SK-N-SH (cell line): ENCODE data around the gene PHKG1. TPM values are rescaled to one million over a fixed set of nuclear protein-coding genes. Genes with fewer than 3 reads are reported as not detected.

ENCODE experiments used
- CTCF ChIA-PET: fragments of 300-600, 350-600 bp; formaldehyde crosslinking; extraction: SDS; loops from one replicate; lab custom pipeline; 2021; lab: Yijun Ruan, JAX
- POLR2A ChIA-PET: fragments of 350-600 bp; sonication (Branson Sonifier 250); formaldehyde crosslinking; extraction: SDS; loops from one replicate; lab custom pipeline; 2020; ENCODE audit warnings: antibody characterized with exemption, inconsistent platforms; lab: Yijun Ruan, JAX
- DNase-seq: peaks from one replicate; pipeline ENCODE4 v3.0.0; 2012
- H2AFZ ChIP-seq: fragments of 200-600 bp; sonication (generic); 2 replicates; pipeline ENCODE4 v1.8.1; 2016; ENCODE audit warnings: antibody characterized with exemption, mild to moderate bottlenecking, low read depth
- H3F3A ChIP-seq: fragments of 200-600 bp; sonication (generic); replicated peaks from 2 replicates; pipeline ENCODE3; 2016; ENCODE audit warnings: antibody characterized with exemption, mild to moderate bottlenecking; ENCODE audit not compliant: insufficient read depth
- H3K27ac ChIP-seq, 2 experiments: fragments of 200-500 bp in 1 of 2; fragments of 200-600 bp in 1 of 2; sonication (Bioruptor generic) in 1 of 2; sonication (generic), shearing (Covaris generic) in 1 of 2; 2 replicates each; pipeline versions ENCODE4 v1.5.1 to v1.6.1; 2014 to 2016; ENCODE audit warnings: low read depth in 2 of 2, inconsistent platforms in 1 of 2, low read length in 1 of 2, mild to moderate bottlenecking in 1 of 2, mixed read lengths in 1 of 2
- H3K27me3 ChIP-seq: fragments of 200-600 bp; sonication (generic), shearing (Covaris generic); 2 replicates; pipeline ENCODE4 v1.6.1; 2016; ENCODE audit warnings: mixed run types; ENCODE audit not compliant: insufficient read depth
- H3K36me3 ChIP-seq, 2 experiments: fragments of 200-500 bp in 1 of 2; fragments of 200-600 bp in 1 of 2; sonication (Bioruptor generic) in 1 of 2; sonication (generic) in 1 of 2; replicated peaks in 1 of 2; 2 replicates each; pipeline versions ENCODE3 to v1.5.1; 2014 to 2016; ENCODE audit warnings: low read length in 1 of 2, mild to moderate bottlenecking in 1 of 2; ENCODE audit not compliant: insufficient read depth in 2 of 2, control insufficient read depth in 1 of 2
- H3K4me1 ChIP-seq, 2 experiments: fragments of 200-500 bp in 1 of 2; fragments of 200-600 bp in 1 of 2; sonication (Bioruptor generic) in 1 of 2; sonication (generic), shearing (Covaris generic) in 1 of 2; 2 replicates each; pipeline versions ENCODE4 v1.5.1 to v1.6.1; 2014 to 2016; ENCODE audit warnings: low read depth in 1 of 2, low read length in 1 of 2, mixed run types in 1 of 2; ENCODE audit not compliant: insufficient read depth in 2 of 2, control insufficient read depth in 1 of 2
- H3K4me2 ChIP-seq: fragments of 200-600 bp; sonication (generic), shearing (Covaris generic); 2 replicates; pipeline ENCODE4 v1.6.1; 2017; ENCODE audit warnings: mixed run types
- H3K4me3 ChIP-seq, 2 experiments: fragments of 200-500 bp in 1 of 2; fragments of 200-600 bp in 1 of 2; sonication (Bioruptor generic) in 1 of 2; sonication (generic), shearing (Covaris generic) in 1 of 2; 2 replicates each; pipeline versions ENCODE4 v1.5.1 to v1.8.1; 2014 to 2016; ENCODE audit warnings: low read depth in 2 of 2, inconsistent platforms in 1 of 2, low read length in 1 of 2, mild to moderate bottlenecking in 1 of 2, mixed read lengths in 1 of 2, moderate library complexity in 1 of 2
- H3K79me2 ChIP-seq: fragments of 200-600 bp; sonication (generic); 2 replicates; pipeline ENCODE4 v1.8.1; 2017; ENCODE audit warnings: mild to moderate bottlenecking; ENCODE audit not compliant: insufficient read depth
- H3K9ac ChIP-seq: fragments of 200-600 bp; sonication (generic); 2 replicates; pipeline ENCODE4 v1.6.1; 2017; ENCODE audit warnings: mixed run types
- H3K9me2 ChIP-seq: fragments of 200-600 bp; sonication (generic); 2 replicates; pipeline ENCODE4 v1.6.1; 2017; ENCODE audit warnings: mixed run types
- H3K9me3 ChIP-seq: fragments of 200-600 bp; sonication (generic); 2 replicates; pipeline ENCODE4 v1.6.1; 2017; ENCODE audit warnings: mixed run types, mild to moderate bottlenecking, moderate library complexity
- H4K20me1 ChIP-seq: fragments of 200-600 bp; sonication (generic); 2 replicates; pipeline ENCODE4 v1.6.1; 2017; ENCODE audit warnings: mild to moderate bottlenecking, mixed run types; ENCODE audit not compliant: insufficient read depth
- CHD2 ChIP-seq: fragments of 150-350 bp; IDR thresholded peaks from 2 replicates; pipeline ENCODE4 v1.6.1; 2018; ENCODE audit warnings: low read length; ENCODE audit not compliant: partially characterized antibody
- EZH2phosphoT487 ChIP-seq: fragments of 200-600 bp; sonication (generic); IDR thresholded peaks from 2 replicates; pipeline ENCODE4 v1.6.1; 2017; ENCODE audit warnings: low read depth, mixed run types, mild to moderate bottlenecking, antibody characterized with exemption, moderate library complexity, borderline replicate concordance
- FOXJ3 ChIP-seq: sonication (generic); formaldehyde crosslinking; IDR thresholded peaks from 2 replicates; pipeline ENCODE4 v1.5.1; 2020; ENCODE audit warnings: mild to moderate bottlenecking, missing genetic modification reagents
- FOXM1 ChIP-seq: IDR thresholded peaks from 2 replicates; pipeline ENCODE4 v1.4.0; 2012; ENCODE audit warnings: low read depth, mild to moderate bottlenecking
- GABPA ChIP-seq: IDR thresholded peaks from 2 replicates; pipeline ENCODE4 v1.4.0; 2012; ENCODE audit warnings: low read depth, mild to moderate bottlenecking
- GATA2 ChIP-seq: sonication (generic); formaldehyde crosslinking; IDR thresholded peaks from 2 replicates; pipeline ENCODE4 v1.5.0; 2020; ENCODE audit warnings: mild to moderate bottlenecking, missing genetic modification reagents
- MXI1 ChIP-seq: IDR thresholded peaks from 2 replicates; pipeline ENCODE4 v1.6.1; 2012; ENCODE audit warnings: mild to moderate bottlenecking, low read depth, low read length, improper control_type of control experiment
- USF1 ChIP-seq: IDR thresholded peaks from 2 replicates; pipeline ENCODE4 v1.4.0; 2012; ENCODE audit warnings: low read depth, borderline replicate concordance
- YY1 ChIP-seq: IDR thresholded peaks from 2 replicates; pipeline ENCODE4 v1.4.0; 2012; ENCODE audit warnings: low read depth, mild to moderate bottlenecking
- WGBS: methylation state at CpG from one replicate; pipeline ENCODE4 v1.1.6; 2017; ENCODE audit warnings: low lambda C conversion rate; 5-methylcytosine and 5-hydroxymethylcytosine counted together
- polyA plus RNA-seq, 3 experiments: library from polyadenylated mRNA; depleted of rRNA; stranded (reverse); fragments of >200 nt; gene quantifications; 2 replicates each; pipeline ENCODE4 v1.2.3, GENCODE V29; 2012
- TF ChIP-seq, protein P1 (sequence below): IDR thresholded peaks from 2 replicates; pipeline ENCODE4 v1.4.0; 2012; ENCODE audit warnings: low read depth, borderline replicate concordance
- TF ChIP-seq, protein P2 (sequence below): IDR thresholded peaks from 2 replicates; pipeline ENCODE4; 2012

Gene PHKG1
- polyA plus RNA-seq, 1 of the 3 experiments (the other 2 are of a cell fraction), result 2.5 TPM

DNA sequence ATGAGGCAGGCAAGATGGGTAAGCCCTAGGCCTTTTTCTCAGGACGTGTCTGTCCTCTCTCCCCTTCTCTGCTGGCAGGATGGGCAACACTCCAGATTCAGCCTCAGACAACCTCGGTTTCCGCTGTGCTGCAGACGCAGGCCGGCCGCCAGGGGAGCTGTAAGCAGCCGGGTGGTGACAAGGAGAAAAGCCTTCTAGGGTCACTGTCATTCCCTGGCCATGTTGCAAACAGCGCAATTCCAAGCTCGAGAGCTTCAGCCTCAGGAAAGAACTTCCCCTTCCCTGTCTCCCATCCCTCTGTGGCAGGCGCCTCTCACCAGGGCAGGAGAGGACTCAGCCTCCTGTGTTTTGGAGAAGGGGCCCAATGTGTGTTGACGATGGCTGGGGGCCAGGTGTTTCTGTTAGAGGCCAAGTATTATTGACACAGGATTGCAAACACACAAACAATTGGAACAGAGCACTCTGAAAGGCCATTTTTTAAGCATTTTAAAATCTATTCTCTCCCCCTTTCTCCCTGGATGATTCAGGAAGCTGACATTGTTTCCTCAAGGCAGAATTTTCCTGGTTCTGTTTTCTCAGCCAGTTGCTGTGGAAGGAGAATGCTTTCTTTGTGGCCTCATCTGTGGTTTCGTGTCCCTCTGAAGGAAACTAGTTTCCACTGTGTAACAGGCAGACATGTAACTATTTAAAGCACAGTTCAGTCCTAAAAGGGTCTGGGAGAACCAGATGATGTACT lies 13.1 kb downstream of the PHKG1 start (continued):
- TF ChIP-seq, protein P1, sequence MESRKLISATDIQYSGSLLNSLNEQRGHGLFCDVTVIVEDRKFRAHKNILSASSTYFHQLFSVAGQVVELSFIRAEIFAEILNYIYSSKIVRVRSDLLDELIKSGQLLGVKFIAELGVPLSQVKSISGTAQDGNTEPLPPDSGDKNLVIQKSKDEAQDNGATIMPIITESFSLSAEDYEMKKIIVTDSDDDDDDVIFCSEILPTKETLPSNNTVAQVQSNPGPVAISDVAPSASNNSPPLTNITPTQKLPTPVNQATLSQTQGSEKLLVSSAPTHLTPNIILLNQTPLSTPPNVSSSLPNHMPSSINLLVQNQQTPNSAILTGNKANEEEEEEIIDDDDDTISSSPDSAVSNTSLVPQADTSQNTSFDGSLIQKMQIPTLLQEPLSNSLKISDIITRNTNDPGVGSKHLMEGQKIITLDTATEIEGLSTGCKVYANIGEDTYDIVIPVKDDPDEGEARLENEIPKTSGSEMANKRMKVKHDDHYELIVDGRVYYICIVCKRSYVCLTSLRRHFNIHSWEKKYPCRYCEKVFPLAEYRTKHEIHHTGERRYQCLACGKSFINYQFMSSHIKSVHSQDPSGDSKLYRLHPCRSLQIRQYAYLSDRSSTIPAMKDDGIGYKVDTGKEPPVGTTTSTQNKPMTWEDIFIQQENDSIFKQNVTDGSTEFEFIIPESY, result no peak
- TF ChIP-seq GATA2 (CRISPR knock-in tag) (no peak), GABPA (no peak), MXI1 (peak; percentile 85), EZH2phosphoT487 (no peak), FOXJ3 (no peak), CHD2 (peak; percentile 75), YY1 (no peak), USF1 (no peak)
- TF ChIP-seq, protein P2, sequence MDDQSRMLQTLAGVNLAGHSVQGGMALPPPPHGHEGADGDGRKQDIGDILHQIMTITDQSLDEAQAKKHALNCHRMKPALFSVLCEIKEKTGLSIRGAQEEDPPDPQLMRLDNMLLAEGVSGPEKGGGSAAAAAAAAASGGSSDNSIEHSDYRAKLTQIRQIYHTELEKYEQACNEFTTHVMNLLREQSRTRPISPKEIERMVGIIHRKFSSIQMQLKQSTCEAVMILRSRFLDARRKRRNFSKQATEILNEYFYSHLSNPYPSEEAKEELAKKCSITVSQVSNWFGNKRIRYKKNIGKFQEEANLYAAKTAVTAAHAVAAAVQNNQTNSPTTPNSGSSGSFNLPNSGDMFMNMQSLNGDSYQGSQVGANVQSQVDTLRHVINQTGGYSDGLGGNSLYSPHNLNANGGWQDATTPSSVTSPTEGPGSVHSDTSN, result no peak

DNA sequence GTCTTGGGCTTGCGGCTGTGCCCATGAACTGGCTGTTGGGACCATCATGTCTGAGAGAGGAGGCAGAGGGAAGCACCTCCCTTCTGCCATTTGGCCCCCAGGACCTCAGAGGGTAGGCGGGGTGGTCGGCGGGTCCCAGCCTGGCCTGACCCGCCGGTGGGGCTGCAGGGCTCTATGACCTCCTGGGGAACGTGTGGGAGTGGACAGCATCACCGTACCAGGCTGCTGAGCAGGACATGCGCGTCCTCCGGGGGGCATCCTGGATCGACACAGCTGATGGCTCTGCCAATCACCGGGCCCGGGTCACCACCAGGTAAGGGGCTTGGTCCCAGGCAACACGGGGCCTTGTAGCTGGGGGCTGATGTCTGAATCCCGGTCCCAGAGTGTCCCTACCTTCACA lies 14.6 kb downstream of the PHKG1 start:
- no peaks in the 10 kb centered on the region for H4K20me1 ChIP-seq
- H3K4me3 ChIP-seq, result no peak overlapping the region
- peaks cover 8% of the 10 kb centered on the region for H3F3A ChIP-seq
- ChIA-PET CTCF (interaction anchor here (0.8 to 3.4 kb wide), 9 partner anchors 11 to 114 kb away, joined by 3 to 30 read pairs (median 4); partner anchors contain the start of genes NIPSNAP2 and PHKG1), POLR2A (no interaction called here)
- no peak overlapping the region for H3K4me2 ChIP-seq
- no peak overlapping the region; a peak in 1 of 4 replicates for H3K27ac ChIP-seq
- H3K79me2 ChIP-seq, result no peaks in the 10 kb centered on the region
- TF ChIP-seq FOXM1, result no peak
- no peak for TF ChIP-seq EZH2phosphoT487
- peaks cover 11 to 30% of the 10 kb centered on the region in 2 experiments; a peak in 3 of 4 replicates for H3K4me1 ChIP-seq
- no peak overlapping the region for H2AFZ ChIP-seq
- H3K9ac ChIP-seq, result no peak overlapping the region
- DNase-seq, result no peak
- WGBS, result 96% methylated on average over 16 of the region's 16 CpGs
- peaks cover 10 to 19% of the 10 kb centered on the region in 2 experiments for H3K36me3 ChIP-seq
- no peaks in the 10 kb centered on the region for H3K27me3 ChIP-seq
- no peaks in the 10 kb centered on the region for H3K9me2 ChIP-seq
- H3K9me3 ChIP-seq, result no peaks in the 10 kb centered on the region
